GM10248 (cell line): Measurements from ENCODE around the gene CACNA1C.

Source experiments
- CTCF ChIA-PET: fragments of 300-600 bp; sonication (Branson Sonifier 250); formaldehyde crosslinking; extraction: SDS; loops from one replicate; lab custom pipeline; 2021; ENCODE audit warnings: antibody characterized with exemption; lab: Yijun Ruan, JAX
- POLR2A ChIA-PET: fragments of 350-650 bp; sonication (Branson Sonifier 250); formaldehyde crosslinking; extraction: SDS; loops from one replicate; lab custom pipeline; 2020; ENCODE audit warnings: antibody characterized with exemption; lab: Yijun Ruan, JAX
- DNase-seq: peaks from one replicate; pipeline ENCODE4 v3.0.0; 2012; ENCODE audit errors: extremely low spot score
- TF ChIP-seq, protein P1 (sequence below): IDR thresholded peaks from 2 replicates; pipeline ENCODE4 v1.5.1; 2012; ENCODE audit warnings: mild to moderate bottlenecking, low read depth; ENCODE audit errors: extremely low read depth, missing control alignments, control extremely low read depth

Gene CACNA1C

DNA sequence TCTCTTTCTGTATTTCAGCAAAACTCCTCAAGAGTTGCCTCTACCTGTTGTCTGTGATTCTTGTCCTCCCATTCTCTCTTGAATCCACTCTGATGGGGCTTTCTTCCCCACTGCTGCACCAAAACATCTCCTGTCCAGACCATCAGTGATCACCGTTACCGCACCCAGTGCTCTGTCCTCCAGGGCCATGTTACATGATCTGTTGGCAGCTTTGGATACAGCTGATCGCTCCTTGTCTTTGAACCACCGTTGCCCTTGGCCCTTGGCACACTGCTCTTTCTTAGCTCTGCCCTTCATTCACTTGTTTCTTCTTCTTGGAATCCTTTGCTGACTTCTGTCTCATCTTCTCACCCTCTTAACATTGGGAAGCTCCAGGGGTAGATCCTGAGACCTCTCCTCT, 408.3 kb downstream of the CACNA1C start:
- CTCF ChIA-PET = no interaction called here
- TF ChIP-seq, protein P1, sequence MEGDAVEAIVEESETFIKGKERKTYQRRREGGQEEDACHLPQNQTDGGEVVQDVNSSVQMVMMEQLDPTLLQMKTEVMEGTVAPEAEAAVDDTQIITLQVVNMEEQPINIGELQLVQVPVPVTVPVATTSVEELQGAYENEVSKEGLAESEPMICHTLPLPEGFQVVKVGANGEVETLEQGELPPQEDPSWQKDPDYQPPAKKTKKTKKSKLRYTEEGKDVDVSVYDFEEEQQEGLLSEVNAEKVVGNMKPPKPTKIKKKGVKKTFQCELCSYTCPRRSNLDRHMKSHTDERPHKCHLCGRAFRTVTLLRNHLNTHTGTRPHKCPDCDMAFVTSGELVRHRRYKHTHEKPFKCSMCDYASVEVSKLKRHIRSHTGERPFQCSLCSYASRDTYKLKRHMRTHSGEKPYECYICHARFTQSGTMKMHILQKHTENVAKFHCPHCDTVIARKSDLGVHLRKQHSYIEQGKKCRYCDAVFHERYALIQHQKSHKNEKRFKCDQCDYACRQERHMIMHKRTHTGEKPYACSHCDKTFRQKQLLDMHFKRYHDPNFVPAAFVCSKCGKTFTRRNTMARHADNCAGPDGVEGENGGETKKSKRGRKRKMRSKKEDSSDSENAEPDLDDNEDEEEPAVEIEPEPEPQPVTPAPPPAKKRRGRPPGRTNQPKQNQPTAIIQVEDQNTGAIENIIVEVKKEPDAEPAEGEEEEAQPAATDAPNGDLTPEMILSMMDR = no peak
- POLR2A ChIA-PET = interaction anchor here (0.5 kb wide), 1 partner anchor 1475 kb away, joined by 3 read pairs; no protein-coding TSS in a partner anchor
- no peak for DNase-seq

GRCh38 chr12:2461645-2462044, 408.9 kb downstream of the CACNA1C start:
- ChIA-PET POLR2A (interaction anchor here (0.5 kb wide), 1 partner anchor 1475 kb away, joined by 3 read pairs; no protein-coding TSS in a partner anchor), CTCF (no interaction called here)
- no peak for DNase-seq
- TF ChIP-seq, protein P1 = no peak

GRCh38 chr12:2462087-2462486, 409.3 kb downstream of the CACNA1C start:
- POLR2A ChIA-PET = no interaction called here
- no peak for DNase-seq
- TF ChIP-seq, protein P1 = no peak
- CTCF ChIA-PET = no interaction called here

DNA sequence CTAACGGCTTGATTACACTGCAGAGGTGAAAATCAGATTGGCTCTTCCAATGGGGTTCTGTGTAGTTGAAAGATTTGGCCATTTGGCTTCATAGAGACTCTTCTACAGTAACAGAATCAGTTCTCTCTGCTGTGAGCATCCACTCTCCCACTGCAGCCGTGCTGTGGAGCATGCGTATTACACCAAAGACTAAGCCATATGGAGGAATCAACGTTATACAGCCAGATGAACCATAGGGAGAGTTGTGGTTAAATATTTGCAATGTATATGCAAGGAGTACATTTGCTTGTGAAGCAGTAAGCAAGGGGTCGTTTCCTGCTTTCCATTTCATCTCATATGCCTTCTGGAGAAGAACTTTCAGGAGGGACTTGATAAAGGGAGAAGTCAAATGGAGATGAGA, 410.9 kb downstream of the CACNA1C start:
- POLR2A ChIA-PET = no interaction called here
- TF ChIP-seq, protein P1 = no peak
- CTCF ChIA-PET = no interaction called here
- DNase-seq = no peak

GRCh38 chr12:2465681-2466080, 412.9 kb downstream of the CACNA1C start:
- CTCF ChIA-PET = no interaction called here
- no peak for DNase-seq
- POLR2A ChIA-PET = no interaction called here
- TF ChIP-seq, protein P1 = no peak

DNA sequence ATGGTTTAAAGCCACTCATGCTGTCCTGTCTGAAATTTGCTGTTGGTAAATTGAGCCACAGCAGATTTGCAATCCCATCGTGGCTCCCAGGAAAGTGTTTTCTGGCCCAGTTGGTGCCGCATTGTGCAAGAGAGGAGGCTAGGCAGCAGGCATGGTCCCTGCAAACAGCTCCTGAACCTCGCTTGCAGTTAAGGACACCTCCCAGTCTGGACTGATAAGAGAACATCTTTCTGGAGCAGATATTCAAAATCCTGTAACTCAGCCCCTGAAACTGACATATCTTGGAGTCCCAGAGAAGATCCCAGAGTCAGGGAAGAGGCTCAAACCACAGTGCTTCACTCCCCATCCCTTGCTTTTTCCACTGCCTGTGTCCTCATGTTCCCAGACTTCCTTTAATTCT, 413.4 kb downstream of the CACNA1C start:
- TF ChIP-seq, protein P1 = no peak
- CTCF ChIA-PET = no interaction called here
- no peak for DNase-seq
- POLR2A ChIA-PET = no interaction called here
